Lower lobe of right lung (tissue), 2 donors: ENCODE measurements around the gene NOTO. TPM values are rescaled to one million over a fixed set of nuclear protein-coding genes. Genes with fewer than 3 reads are reported as not detected.

Experiments used
- ATAC-seq, 2 donors: fragments of 200-7000 bp; cut with Tn5 transposase; one replicate each; pipeline ENCODE4 v1.9.1; 2020 to 2022; ENCODE audit warnings: mild to moderate bottlenecking in 2 of 2, moderate library complexity in 2 of 2
- DNase-seq: peaks from one replicate; pipeline ENCODE4 v3.0.0-alpha.2; 2020
- H3K27ac ChIP-seq: fragments of 200-600 bp; one replicate; pipeline ENCODE4 v1.8.0; 2022
- H3K27me3 ChIP-seq: fragments of 200-600 bp; one replicate; pipeline ENCODE4 v1.8.0; 2022; ENCODE audit warnings: low read depth
- H3K36me3 ChIP-seq: fragments of 200-600 bp; one replicate; pipeline ENCODE4 v1.8.0; 2022; ENCODE audit warnings: mild to moderate bottlenecking
- H3K4me1 ChIP-seq: fragments of 200-600 bp; one replicate; pipeline ENCODE4 v1.8.0; 2022
- H3K4me3 ChIP-seq: fragments of 200-600 bp; one replicate; pipeline ENCODE4 v1.8.0; 2022; ENCODE audit warnings: mild to moderate bottlenecking
- H3K9me3 ChIP-seq: fragments of 200-600 bp; one replicate; pipeline ENCODE4 v1.8.0; 2022
- intact Hi-C: fragments of 100-400 bp; cut with DNase I; formaldehyde crosslinking; loops from one replicate; pipeline ENCODE4 v1.11.0; 2022
- total RNA-seq: library from RNA; stranded (reverse); fragmentation: NEBNext Ultra II Directional; extraction: Animal tissue kit (Norgen Biotek cat#: 25700); gene quantifications from one replicate; pipeline ENCODE4 v1.2.1, GENCODE V29; 2021
- TF ChIP-seq, protein P1 (sequence below): fragments of 200-600 bp; IDR thresholded peaks from one replicate; pipeline ENCODE4 v1.8.0; 2022; ENCODE audit warnings: antibody characterized with exemption, mild to moderate bottlenecking
- donor health status: DM: no; HTN: yes; CAD: no; lungs with severe emphysema.

Gene NOTO
- total RNA-seq, 1 donor from 2014 or later: not detected

- no peaks in the 10 kb centered on the region for H3K9me3 ChIP-seq
- H3K4me3 ChIP-seq: no peak overlapping the region
- H3K27ac ChIP-seq: no peak overlapping the region
- ATAC-seq (no peak), DNase-seq (no peak)
- H3K27me3 ChIP-seq: no peaks in the 10 kb centered on the region
- intact Hi-C loops: no loop called here
- TF ChIP-seq, protein P1, sequence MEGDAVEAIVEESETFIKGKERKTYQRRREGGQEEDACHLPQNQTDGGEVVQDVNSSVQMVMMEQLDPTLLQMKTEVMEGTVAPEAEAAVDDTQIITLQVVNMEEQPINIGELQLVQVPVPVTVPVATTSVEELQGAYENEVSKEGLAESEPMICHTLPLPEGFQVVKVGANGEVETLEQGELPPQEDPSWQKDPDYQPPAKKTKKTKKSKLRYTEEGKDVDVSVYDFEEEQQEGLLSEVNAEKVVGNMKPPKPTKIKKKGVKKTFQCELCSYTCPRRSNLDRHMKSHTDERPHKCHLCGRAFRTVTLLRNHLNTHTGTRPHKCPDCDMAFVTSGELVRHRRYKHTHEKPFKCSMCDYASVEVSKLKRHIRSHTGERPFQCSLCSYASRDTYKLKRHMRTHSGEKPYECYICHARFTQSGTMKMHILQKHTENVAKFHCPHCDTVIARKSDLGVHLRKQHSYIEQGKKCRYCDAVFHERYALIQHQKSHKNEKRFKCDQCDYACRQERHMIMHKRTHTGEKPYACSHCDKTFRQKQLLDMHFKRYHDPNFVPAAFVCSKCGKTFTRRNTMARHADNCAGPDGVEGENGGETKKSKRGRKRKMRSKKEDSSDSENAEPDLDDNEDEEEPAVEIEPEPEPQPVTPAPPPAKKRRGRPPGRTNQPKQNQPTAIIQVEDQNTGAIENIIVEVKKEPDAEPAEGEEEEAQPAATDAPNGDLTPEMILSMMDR: no peak
- H3K4me1 ChIP-seq: no peaks in the 10 kb centered on the region
- peaks cover 56% of the 10 kb centered on the region for H3K36me3 ChIP-seq
Measured at GRCh38 chr2:73227086-73227485, 24.7 kb downstream of the NOTO start.

GRCh38 chr2:73228631-73229030, 26.3 kb downstream of the NOTO start:
- H3K4me3 ChIP-seq: no peak overlapping the region
- intact Hi-C loops: no loop called here
- peaks cover 41% of the 10 kb centered on the region for H3K36me3 ChIP-seq
- H3K9me3 ChIP-seq: no peaks in the 10 kb centered on the region
- DNase-seq (no peak), ATAC-seq (no peak)
- TF ChIP-seq, protein P1: no peak
- H3K27ac ChIP-seq: no peak overlapping the region
- H3K4me1 ChIP-seq: peaks cover 6% of the 10 kb centered on the region
- no peaks in the 10 kb centered on the region for H3K27me3 ChIP-seq

DNA sequence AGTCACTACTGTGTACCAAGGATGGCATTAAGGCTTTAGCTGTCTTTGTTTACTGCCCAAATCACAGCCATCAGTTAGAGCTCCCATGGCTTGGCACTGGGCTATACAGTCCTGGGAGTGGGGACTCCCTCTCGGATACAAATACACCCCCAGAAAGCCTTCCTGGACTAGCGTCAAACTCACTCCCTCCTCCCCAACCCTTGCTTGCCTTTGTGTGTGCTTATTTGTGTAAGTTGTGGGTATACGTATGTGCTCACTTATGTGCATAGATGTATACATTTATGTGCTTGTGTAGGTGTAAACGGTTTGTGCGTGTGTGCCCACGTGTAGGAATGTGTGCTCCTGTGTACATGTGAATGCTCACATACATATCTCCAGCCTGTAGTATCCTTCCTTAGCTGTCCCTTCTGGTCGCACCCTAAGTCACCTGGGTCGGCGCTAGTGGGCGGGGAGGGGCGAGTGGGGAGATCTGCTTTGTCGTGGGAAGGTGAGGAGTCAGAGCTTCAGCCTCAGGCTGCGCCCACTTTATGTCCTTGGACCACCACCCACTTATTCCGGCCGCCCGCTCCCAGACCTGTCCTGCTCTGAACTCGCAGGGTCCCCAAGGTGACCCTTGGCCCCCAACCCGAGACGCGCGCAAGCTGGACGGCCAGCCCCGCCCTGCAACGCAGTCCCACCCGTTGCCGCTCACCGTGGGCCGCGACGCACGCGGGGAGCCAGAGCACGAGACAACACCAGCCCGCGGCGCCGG, 30.2 kb downstream of the NOTO start:
- no peak for ATAC-seq
- intact Hi-C loops: no loop called here

DNA sequence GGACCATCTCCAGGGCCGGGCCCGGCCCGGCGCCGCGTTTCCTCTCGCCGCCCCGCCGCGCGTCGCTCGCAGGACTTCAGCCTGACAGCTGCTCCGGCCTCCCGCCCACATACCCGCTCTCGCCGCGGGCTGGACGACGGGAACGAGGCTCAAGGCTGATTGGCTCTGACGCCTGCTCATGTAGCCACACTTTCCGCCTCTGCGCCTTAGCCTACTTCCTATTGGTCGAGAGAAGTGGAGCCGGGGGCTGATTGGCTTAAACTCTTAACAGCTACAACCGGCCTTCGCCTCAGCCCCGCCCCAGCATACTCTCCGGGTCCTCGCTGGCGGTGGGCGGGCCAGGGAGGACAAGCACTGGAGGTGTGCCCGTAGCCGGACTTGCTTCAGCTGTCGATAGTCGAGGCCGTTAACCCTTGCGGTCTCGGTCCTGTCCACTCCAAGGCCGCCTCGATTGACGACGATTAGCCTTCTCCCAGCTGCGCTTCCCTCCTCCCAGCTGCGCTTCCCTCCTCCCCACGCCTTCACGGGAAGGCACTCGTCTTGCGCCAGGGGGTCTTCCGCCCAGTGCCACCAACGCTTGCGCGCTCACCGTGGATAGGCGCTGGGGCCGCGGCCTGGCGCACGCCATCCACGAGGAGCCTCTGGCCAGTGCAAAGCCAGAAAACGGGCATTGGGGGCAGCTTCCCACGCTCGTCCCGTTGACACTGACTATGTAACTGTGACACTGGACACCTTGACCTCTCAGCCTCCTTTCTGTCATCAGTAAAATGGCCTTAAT, 31.0 kb downstream of the NOTO start, which contains the start of gene PRADC1:
PRADC1 (minus strand) TSS at position 86 of the 778 bp plus-strand sequence; CDS start at position 7, 79 bp downstream.
- Histone ChIP-seq H3K27ac (peak within 1 kb of the TSS; percentile 90), H3K27me3 (no peaks in the 10 kb centered on the region), H3K9me3 (no peaks in the 10 kb centered on the region), H3K36me3 (peaks cover 15% of the 10 kb centered on the region), H3K4me1 (peaks cover 40% of the 10 kb centered on the region), H3K4me3 (peak within 1 kb of the TSS; percentile 85)
- intact Hi-C loops: no loop called here
- DNase-seq: peak; percentile 99
- TF ChIP-seq, protein P1: no peak
- peak; percentile 97 to 98 for ATAC-seq

More for the DNA sequence above, 30.2 kb downstream of the NOTO start:
- Histone ChIP-seq H3K27ac (peak overlapping the region; percentile 90), H3K36me3 (peaks cover 22% of the 10 kb centered on the region), H3K27me3 (no peaks in the 10 kb centered on the region), H3K4me1 (peaks cover 34% of the 10 kb centered on the region), H3K9me3 (no peaks in the 10 kb centered on the region), H3K4me3 (peak overlapping the region; percentile 85)
- TF ChIP-seq, protein P1: no peak
- DNase-seq: no peak

DNA sequence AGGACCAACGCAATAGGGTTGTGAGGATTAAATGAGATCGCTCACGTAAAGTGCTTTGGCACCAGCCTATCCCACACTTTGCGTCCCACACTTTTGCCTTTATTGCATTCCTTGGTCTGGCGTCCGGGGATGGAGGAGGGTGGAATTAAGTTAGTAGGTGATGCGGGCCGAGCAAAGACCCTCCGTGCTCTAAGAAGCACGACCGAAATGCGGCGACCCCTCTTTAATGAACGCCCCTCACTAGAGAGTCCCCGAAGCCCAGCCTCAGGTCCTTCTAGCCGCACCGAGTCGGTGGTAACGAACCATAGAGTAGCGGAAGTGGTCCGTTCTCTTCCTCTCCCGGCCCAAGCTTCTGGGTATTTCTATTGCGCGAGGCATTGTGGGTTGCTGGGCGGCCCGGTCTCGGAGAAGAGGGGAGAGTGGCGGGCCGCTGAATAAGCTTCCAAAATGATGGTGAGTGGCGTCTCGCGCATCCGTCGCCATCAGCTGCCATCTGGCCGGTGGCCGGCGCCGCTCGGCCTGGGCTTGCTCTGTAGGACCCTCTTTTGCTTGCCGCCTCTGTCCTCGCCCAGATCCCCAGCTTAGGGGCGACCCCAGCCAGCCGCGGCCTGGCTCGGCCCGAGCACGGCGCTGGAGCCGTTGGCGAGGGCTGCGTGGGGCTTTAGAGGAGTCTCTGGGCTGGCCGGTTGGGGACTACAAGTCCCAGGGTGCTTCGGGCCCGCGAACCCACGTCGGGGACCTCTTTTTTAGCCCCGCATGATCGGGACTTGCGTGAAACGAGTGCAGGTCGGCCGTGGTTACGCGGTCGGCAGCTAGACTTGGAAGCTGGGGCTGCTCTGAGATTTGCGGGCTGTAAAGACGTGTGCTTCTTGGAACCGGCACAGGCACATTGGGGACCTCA, 31.8 kb downstream of the NOTO start, which contains the start of gene CCT7:
CCT7 (plus strand) TSS at position 377 of the 901 bp plus-strand sequence; CDS start at position 448, 71 bp downstream.
- Histone ChIP-seq H3K36me3 (peaks cover 9% of the 10 kb centered on the region), H3K27me3 (no peaks in the 10 kb centered on the region), H3K4me3 (peak within 1 kb of the TSS; percentile 85), H3K9me3 (no peaks in the 10 kb centered on the region), H3K27ac (peak within 1 kb of the TSS; percentile 90), H3K4me1 (peaks cover 49% of the 10 kb centered on the region)
- ATAC-seq (peak; percentile 93 to 95), DNase-seq (peak; percentile 90)
- intact Hi-C loops: no loop called here
- TF ChIP-seq, protein P1: no peak
